Glomerular visceral epithelial cell (primary cell): ENCODE data around the gene GTF3C1.
"Not testable (repeated sequence)": the region's sequence is repeated elsewhere in the genome, so short reads cannot be mapped to it uniquely, and the experiment has no call there.

Source experiments
- DNase-seq: peaks from one replicate; pipeline ENCODE4 v3.0.0-alpha.2; 2016; ENCODE audit errors: extremely low spot score

The GTF3C1 gene

DNA sequence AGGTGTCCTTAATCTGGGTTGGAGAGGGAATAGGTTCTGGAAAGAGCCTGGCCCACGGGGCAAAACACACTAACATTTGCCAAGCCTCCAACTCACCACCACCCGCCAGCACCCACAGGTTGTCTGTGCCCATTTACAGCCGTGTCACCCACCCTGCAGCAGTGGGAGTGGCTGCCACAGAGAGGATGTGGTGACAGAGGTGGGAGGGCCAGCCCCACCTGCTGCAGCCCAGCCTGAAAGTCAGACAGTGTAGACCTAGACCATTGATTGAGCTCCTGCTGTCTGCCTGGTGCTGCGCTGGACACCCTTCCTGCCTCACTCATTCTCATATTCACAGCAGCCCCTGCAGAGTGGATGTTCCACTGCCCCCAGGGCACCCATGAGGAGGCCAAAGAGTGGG lies 103.0 kb downstream of the GTF3C1 start:
- no peak for DNase-seq

GRCh38 chr16:27445502-27446175 lies 104.1 kb downstream of the GTF3C1 start:
- no peak for DNase-seq

DNA sequence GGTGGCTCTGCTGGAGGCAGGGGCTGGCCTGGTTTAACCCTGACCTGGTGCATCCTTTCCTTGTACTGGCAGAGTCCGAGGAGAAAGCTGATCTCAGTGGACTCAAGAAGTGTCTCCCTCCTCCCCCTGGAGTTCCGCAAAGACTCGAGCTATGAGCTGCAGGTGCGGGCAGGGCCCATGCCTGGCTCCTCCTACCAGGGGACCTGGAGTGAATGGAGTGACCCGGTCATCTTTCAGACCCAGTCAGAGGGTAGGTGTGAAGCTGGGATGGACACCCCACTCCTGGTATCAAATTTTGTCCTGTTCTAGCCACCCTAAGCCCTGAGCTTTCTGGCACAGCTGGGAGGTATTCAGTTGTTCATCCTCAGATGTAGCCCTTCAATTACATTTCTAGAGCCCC lies 105.2 kb downstream of the GTF3C1 start:
- DNase-seq, result no peak

DNA sequence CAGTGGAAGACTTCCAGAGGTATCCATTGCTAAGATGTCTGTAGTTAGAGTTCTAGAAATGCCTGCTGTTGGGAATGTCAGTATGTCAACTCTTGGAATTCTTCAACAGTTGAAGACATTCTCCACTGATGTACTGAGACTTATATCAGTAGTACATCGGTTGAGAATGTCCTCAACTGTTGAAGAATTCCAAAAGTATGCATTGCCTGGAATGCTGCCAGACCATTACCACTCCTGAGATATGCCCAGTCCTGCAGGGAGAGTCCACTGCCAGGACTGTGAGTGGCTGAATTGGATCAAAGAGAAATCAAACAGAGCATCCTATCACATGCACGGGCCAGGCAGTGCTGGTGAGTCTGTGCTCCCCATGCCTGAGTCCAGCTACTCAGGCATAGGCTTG lies 105.7 kb downstream of the GTF3C1 start:
- peak; percentile 62 for DNase-seq

- DNase-seq, result no peak
These were observed 107.7 kb downstream of the GTF3C1 start for GRCh38 chr16:27441998-27442397.

DNA sequence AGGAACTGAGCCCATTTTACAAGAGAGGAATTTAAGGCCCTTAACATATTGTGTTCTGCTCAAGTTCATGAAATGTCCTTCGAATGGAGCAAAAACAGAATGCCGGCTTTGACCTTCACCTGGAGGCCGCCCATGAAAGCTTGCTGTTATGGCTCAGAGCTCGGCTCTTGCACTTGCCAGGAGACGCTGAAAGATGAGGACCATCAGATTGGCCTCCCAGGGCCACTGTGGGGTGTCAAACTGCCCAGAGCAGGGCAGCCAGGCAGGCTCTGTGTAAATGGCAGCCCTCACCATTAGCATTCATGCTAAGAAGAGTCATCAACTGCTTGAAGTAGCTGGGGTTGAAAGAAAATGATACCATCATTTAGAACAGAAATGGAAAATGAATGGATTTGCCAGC lies 108.4 kb downstream of the GTF3C1 start:
- no peak for DNase-seq

- no peak for DNase-seq
These were observed 110.3 kb downstream of the GTF3C1 start for GRCh38 chr16:27439271-27440018.

GRCh38 chr16:27437946-27438345 lies 111.8 kb downstream of the GTF3C1 start:
- no peak for DNase-seq

- DNase-seq, result no peak
These were observed 112.6 kb downstream of the GTF3C1 start for GRCh38 chr16:27436921-27437650.

- no peak for DNase-seq
These were observed 113.6 kb downstream of the GTF3C1 start for GRCh38 chr16:27436065-27436464.

DNA sequence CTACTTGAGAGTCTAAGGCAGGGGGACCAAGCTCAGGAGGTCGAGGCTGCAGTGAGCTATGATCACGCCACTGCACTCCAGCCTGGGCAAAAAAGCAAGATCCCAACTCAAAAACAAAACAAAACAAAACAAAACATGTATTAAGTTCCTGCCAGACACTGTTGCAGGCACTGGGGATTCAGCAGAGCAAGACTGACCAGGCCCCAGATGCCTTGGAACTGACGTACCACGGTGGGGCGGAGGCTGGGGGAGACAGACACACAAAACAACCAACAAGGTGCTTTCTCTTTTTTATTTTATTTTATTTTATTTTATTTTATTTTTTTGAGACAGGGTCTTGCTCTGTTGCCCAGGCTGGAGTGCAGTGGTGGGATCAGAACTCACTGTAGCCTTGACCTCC lies 114.6 kb downstream of the GTF3C1 start:
- DNase-seq, result not testable (repeated sequence)

- DNase-seq, result no peak
These were observed 115.3 kb downstream of the GTF3C1 start for GRCh38 chr16:27434141-27435051.

GRCh38 chr16:27433636-27434035 lies 116.1 kb downstream of the GTF3C1 start:
- DNase-seq, result no peak

GRCh38 chr16:27433191-27433590 lies 116.5 kb downstream of the GTF3C1 start:
- DNase-seq, result not testable (repeated sequence)

GRCh38 chr16:27432558-27432957 lies 117.2 kb downstream of the GTF3C1 start:
- peak; percentile 66 for DNase-seq

DNA sequence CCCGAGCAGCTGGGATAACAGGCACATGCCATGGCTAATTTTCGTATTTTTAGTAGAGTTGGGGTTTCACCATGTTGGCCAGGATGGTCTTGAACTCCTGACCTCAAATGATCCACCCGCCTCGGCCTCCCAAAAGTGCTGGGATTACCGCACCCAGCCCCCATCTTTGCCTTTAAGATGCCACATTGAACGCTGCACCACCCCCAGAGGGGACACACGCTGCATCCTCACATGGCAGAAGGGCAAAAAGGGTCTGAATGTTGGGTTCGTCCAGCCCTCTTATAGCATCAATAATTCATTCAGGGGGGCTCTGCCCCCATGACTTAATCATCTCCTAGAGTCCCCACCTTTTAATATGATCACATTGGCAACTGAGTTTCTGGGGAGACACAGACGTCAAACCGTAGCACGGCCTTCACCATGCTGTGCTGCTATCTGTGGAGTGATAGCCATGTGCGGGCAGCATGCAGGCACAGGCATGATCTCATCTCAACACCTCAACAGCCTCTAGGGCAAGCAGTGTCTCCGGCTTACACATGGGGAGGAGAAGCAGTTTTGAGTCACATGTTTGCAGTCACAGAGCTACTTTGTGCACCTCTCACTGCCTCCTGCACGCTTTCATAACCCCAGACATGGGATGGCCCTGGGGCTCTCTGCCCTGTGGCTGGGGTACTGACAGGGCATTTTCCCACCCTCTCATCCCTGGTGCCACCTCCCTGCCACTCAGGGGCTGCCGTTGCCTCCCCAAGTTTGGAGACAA lies 117.8 kb downstream of the GTF3C1 start:
- DNase-seq, result peak; percentile 27

DNA sequence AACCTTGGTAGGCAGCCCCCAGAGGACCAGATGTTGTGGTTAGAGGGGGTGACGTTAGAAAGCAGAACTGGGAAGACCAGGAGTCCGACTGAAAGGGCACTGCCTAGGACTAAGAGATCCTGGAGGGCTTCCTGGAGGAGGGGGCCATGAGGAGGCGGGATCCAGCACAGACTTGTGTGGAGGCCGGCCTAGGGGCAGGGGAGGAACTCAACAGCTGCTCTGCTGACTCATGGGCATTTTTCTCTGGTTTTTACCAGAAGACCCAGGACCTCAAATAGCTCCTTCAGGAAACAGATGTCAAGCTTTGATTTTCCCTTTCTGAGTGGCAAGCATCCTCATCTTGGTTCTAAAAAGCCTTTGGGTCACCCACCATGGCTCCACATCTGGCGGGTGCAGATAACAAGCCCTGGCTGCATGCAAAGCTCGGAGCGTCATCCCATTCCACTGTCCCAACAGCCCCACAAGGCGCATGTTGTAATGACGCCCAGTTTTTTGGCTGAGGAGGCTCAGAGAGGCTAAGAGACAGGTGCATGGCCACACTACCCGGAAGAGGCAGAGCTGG lies 118.7 kb downstream of the GTF3C1 start:
- no peak for DNase-seq

DNA sequence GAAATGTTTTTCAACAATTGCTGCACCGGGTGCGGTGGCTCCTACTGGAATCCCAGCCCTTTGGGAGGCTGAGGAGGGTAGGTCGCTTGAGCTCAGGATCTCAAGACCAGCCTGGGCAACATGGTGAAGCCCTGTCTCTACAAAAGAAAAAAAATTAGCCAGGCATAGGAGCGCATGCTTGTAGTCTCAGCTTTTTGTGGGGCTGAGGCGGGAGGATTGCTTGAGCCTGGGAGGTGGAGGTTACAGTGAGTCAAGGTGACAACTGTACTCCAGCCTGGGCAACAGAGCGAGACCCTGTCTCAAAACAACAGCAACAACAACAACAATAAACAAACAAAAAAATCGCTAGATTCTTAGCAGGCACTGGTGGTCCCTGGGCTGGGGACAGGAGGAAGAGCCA lies 119.2 kb downstream of the GTF3C1 start:
- DNase-seq, result no peak

DNA sequence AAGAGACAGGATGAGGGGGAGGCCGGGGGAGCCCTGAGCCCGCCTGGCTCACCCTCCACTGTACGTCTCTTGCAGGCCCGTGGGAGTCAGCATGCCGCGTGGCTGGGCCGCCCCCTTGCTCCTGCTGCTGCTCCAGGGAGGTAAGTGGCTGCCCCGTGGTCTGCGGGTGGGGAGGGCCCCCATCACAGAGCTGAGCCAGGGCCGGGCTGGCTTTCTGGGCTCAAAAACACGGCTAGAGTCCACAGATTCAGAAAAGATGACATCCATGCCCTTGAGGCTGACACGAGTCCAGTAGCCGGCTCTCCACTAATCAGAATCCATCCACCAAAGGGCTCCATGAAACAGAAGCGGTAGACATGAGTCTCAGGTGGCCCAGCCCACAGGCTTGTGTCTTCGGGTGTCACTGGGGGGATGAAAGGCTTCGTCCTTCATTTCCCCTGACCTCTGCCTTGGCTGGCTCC lies 119.7 kb downstream of the GTF3C1 start:
- DNase-seq, result no peak

- DNase-seq, result no peak
These were observed 120.3 kb downstream of the GTF3C1 start for GRCh38 chr16:27429330-27429871.
